DND-41 (cell line): ENCODE data around the gene RNGTT.
"Not testable (repeated sequence)": the region's sequence is repeated elsewhere in the genome, so short reads cannot be mapped to it uniquely, and the experiment has no call there.

ENCODE experiments used
- ATAC-seq: fragments of 200-7000 bp; cut with Tn5 transposase; 3 replicates; pipeline ENCODE4 v1.9.1; 2021; ENCODE audit warnings: low read depth; ENCODE audit not compliant: insufficient read depth
- DNase-seq: peaks from one replicate; pipeline ENCODE4 v3.0.0-alpha.2; 2020
- H2AFZ ChIP-seq: 2 replicates; pipeline ENCODE4 v1.6.0; 2012; ENCODE audit warnings: low read depth, low read length
- H3K27ac ChIP-seq: 2 replicates; pipeline ENCODE4 v1.5.1; 2012; ENCODE audit warnings: low read length, inconsistent platforms
- H3K27me3 ChIP-seq: fragments of 200-600 bp; sonication (generic); 2 replicates; pipeline ENCODE4 v1.6.0; 2012; ENCODE audit warnings: low read length, mild to moderate bottlenecking, inconsistent platforms; ENCODE audit not compliant: insufficient read depth, poor library complexity
- H3K36me3 ChIP-seq: 2 replicates; pipeline ENCODE4 v1.5.1; 2012; ENCODE audit warnings: low read length, inconsistent platforms; ENCODE audit not compliant: insufficient read depth
- H3K4me1 ChIP-seq: 2 replicates; pipeline ENCODE4 v1.5.1; 2012; ENCODE audit warnings: mild to moderate bottlenecking, low read length; ENCODE audit not compliant: insufficient read depth
- H3K4me2 ChIP-seq: 2 replicates; pipeline ENCODE4 v1.6.0; 2012; ENCODE audit warnings: mild to moderate bottlenecking, moderate library complexity, low read length, inconsistent platforms; ENCODE audit not compliant: insufficient read depth
- H3K4me3 ChIP-seq, 2 experiments: fragments of 200-600 bp in 1 of 2; shearing (Covaris generic) in 1 of 2; 2 replicates each; pipeline ENCODE4 v1.5.1; 2012 to 2016; ENCODE audit warnings: inconsistent platforms in 2 of 2, low read length in 2 of 2, mild to moderate bottlenecking in 2 of 2, low read depth in 1 of 2, moderate library complexity in 1 of 2
- H3K79me2 ChIP-seq: 2 replicates; pipeline ENCODE4 v1.6.0; 2012; ENCODE audit warnings: low read length, inconsistent platforms; ENCODE audit not compliant: insufficient read depth
- H3K9ac ChIP-seq: 2 replicates; pipeline ENCODE4 v1.6.0; 2012; ENCODE audit warnings: low read depth, mild to moderate bottlenecking, inconsistent platforms, low read length, moderate library complexity
- H3K9me3 ChIP-seq: 2 replicates; pipeline ENCODE4 v1.5.1; 2012; ENCODE audit warnings: low read length, moderate library complexity, mild to moderate bottlenecking, inconsistent platforms; ENCODE audit not compliant: insufficient read depth, severe bottlenecking
- H4K20me1 ChIP-seq: 2 replicates; pipeline ENCODE4 v1.6.0; 2012; ENCODE audit warnings: low read length; ENCODE audit not compliant: insufficient read depth
- EZH2 ChIP-seq: IDR thresholded peaks from 3 replicates; pipeline ENCODE4 v1.6.1; 2012; ENCODE audit warnings: borderline replicate concordance, low read depth, mild to moderate bottlenecking, moderate library complexity, low read length, inconsistent platforms; ENCODE audit not compliant: severe bottlenecking
- TF ChIP-seq, protein P1 (sequence below): IDR thresholded peaks from 2 replicates; pipeline ENCODE4 v1.5.1; 2012; ENCODE audit warnings: borderline replicate concordance, low read length, moderate library complexity, mild to moderate bottlenecking; ENCODE audit not compliant: poor library complexity, severe bottlenecking; ENCODE audit errors: extremely low read depth

RNGTT gene

DNA sequence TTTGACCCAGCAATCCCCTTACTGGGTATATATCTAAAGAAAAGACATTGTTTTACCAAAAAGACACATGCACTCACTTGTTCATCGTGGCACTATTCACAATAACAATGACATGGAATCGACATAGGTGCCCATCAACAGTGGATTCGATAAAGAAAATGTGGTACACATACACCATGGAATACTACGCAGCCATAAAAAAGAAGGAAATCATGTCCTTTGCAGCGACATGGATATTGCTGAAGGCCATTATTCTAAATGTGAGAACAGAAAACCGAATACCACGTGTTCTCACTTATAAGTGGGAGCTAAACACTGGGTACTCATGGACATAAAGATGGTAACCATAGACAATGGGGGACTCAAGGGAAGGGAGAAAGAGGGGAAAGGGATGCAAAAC is 222.3 kb downstream of the RNGTT start:
- Histone ChIP-seq H3K9ac (no peak overlapping the region), H3K9me3 (no peaks in the 10 kb centered on the region), H3K36me3 (peaks cover 15% of the 10 kb centered on the region; the same call in 1 of the 2 replicates), H3K4me3 (no peak overlapping the region), H3K27me3 (no peaks in the 10 kb centered on the region), H3K27ac (no peak overlapping the region), H3K79me2 (no peaks in the 10 kb centered on the region), H3K4me1 (no peaks in the 10 kb centered on the region), H4K20me1 (no peaks in the 10 kb centered on the region), H2AFZ (no peak overlapping the region), H3K4me2 (no peak overlapping the region)
- no peak for TF ChIP-seq EZH2
- TF ChIP-seq, protein P1, sequence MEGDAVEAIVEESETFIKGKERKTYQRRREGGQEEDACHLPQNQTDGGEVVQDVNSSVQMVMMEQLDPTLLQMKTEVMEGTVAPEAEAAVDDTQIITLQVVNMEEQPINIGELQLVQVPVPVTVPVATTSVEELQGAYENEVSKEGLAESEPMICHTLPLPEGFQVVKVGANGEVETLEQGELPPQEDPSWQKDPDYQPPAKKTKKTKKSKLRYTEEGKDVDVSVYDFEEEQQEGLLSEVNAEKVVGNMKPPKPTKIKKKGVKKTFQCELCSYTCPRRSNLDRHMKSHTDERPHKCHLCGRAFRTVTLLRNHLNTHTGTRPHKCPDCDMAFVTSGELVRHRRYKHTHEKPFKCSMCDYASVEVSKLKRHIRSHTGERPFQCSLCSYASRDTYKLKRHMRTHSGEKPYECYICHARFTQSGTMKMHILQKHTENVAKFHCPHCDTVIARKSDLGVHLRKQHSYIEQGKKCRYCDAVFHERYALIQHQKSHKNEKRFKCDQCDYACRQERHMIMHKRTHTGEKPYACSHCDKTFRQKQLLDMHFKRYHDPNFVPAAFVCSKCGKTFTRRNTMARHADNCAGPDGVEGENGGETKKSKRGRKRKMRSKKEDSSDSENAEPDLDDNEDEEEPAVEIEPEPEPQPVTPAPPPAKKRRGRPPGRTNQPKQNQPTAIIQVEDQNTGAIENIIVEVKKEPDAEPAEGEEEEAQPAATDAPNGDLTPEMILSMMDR = no peak
- DNase-seq (no peak), ATAC-seq (no peak)

DNA sequence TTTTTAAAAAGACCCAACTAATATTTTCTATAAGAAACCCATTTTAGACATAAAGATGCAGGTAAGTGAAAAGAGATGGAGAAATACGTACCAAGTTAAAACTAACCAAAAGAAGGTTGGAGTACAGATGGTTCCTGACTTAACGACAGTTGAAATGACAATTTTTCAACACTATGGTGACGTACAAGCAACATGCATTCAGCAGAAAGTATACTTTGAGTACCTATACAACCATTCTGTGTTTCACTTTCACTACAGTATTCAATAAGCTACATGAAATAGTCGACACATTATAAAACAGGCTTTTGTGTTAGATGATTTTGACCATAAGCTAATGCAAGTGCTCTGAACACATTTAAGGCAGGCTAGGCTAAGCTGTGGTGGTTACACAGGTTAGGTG is 228.9 kb downstream of the RNGTT start:
- Histone ChIP-seq H3K9me3 (no peaks in the 10 kb centered on the region), H3K4me2 (no peak overlapping the region), H3K27ac (no peak overlapping the region), H3K4me1 (no peaks in the 10 kb centered on the region), H2AFZ (no peak overlapping the region), H3K79me2 (no peaks in the 10 kb centered on the region), H3K27me3 (no peaks in the 10 kb centered on the region), H3K9ac (no peak overlapping the region), H3K36me3 (peaks cover 19% of the 10 kb centered on the region; the same call in 1 of the 2 replicates), H4K20me1 (no peaks in the 10 kb centered on the region), H3K4me3 (no peak overlapping the region)
- DNase-seq (no peak), ATAC-seq (no peak)
- TF ChIP-seq, protein P1 = no peak
- TF ChIP-seq EZH2 = no peak

DNA sequence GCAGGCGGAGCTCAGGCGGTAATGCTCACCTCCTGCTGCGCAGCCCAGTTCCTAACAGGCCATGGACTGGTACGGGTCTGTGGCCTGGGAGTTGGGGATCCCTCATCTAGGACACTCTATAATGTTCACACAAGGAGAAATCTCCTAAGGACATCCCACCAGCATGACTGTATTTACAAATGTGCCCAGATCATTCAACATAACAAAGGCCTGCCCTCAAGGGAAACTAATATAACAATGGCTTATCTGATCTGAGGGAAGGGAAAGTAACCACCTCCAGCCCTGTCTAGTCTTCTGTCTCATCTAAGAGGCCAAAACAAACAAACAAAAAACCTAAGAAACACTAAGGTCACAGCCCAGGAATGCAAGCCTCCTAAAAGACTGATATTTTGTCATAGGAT is 232.8 kb downstream of the RNGTT start:
- Histone ChIP-seq H3K27me3 (no peaks in the 10 kb centered on the region), H3K4me3 (no peak overlapping the region), H3K27ac (no peak overlapping the region), H3K4me2 (no peak overlapping the region), H2AFZ (no peak overlapping the region), H3K4me1 (no peaks in the 10 kb centered on the region), H3K36me3 (peaks cover 8% of the 10 kb centered on the region; the same call in 1 of the 2 replicates), H3K9me3 (no peaks in the 10 kb centered on the region), H3K79me2 (no peaks in the 10 kb centered on the region), H4K20me1 (no peaks in the 10 kb centered on the region), H3K9ac (no peak overlapping the region)
- no peak for ATAC-seq
- no peak for DNase-seq
- TF ChIP-seq, protein P1 = no peak

DNA sequence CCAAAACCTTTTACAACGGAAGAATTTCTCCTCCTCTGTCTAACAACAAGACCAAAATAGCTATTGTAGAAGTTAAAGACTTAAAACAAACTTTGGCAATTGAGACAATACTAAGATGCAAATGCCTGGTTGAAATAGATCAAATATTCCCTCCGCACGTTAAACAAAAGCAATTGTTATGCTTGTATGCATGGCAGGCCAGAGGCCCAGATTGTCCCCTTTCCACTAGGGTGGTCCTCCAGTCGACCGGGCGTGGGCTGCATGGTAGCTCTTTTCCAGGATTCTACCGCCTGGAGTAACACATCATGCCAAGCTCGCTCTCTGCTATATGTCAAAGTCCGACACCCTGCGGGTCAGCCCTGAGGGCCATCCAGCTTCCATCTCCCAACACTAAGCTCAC is 234.7 kb downstream of the RNGTT start:
- Histone ChIP-seq H3K9ac (no peak overlapping the region), H3K36me3 (peaks cover 4% of the 10 kb centered on the region; the same call in 1 of the 2 replicates), H3K27ac (no peak overlapping the region), H3K9me3 (no peaks in the 10 kb centered on the region), H3K4me2 (no peak overlapping the region), H2AFZ (no peak overlapping the region), H3K4me1 (no peaks in the 10 kb centered on the region), H3K27me3 (no peaks in the 10 kb centered on the region), H3K79me2 (no peaks in the 10 kb centered on the region), H4K20me1 (no peaks in the 10 kb centered on the region), H3K4me3 (no peak overlapping the region)
- TF ChIP-seq, protein P1 = no peak
- TF ChIP-seq EZH2 = no peak
- DNase-seq (no peak), ATAC-seq (no peak)

DNA sequence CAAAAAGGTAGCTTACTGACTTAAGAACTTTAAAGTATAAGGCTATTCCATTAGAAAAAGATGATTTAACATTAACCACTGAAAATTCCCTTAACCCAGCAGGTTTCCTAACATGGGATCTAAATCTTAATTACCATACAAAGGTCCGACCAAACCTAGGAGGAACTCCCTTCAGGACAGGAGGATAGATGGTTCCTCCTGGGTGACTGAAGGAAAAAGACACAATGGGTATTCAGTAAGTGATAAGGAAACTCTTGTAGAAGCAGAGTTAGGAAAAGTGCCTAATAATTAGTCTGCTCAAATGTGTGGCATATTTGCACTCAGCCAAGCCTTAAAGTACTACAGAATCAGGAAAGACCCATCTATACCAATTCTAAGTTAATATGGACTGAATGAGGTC is 237.0 kb downstream of the RNGTT start:
- H3K9me3 ChIP-seq, ATAC-seq, H3K27me3 ChIP-seq, H3K4me2 ChIP-seq, H3K27ac ChIP-seq, H4K20me1 ChIP-seq, H3K79me2 ChIP-seq, H3K36me3 ChIP-seq, H3K9ac ChIP-seq, DNase-seq, H3K4me3 ChIP-seq, H3K4me1 ChIP-seq, H2AFZ ChIP-seq: not testable (repeated sequence)
